Placental epithelial cell (primary cell): ENCODE measurements around the gene TRMT10C. TPM values are rescaled to one million over a fixed set of nuclear protein-coding genes. Genes with fewer than 3 reads are reported as not detected.

Experiments
- small RNA-seq: library from RNA; depleted of rRNA; stranded (forward); fragments of <200 nt; gene quantifications from one replicate; pipeline ENCODE3, GENCODE V24; 2012
- total RNA-seq: library from RNA; depleted of rRNA; stranded (reverse); fragments of >200 nt; gene quantifications from 2 replicates; pipeline ENCODE4 v1.2.3, GENCODE V29; 2012

Gene TRMT10C
- total RNA-seq: 17.3 and 19.6 TPM in 2 replicates

GRCh38 chr3:101561630-101562328 is at the start of gene TRMT10C:
Gene TRMT10C (plus strand): TSS chr3:101561868. CDS start chr3:101564782, 2,914 bp downstream.

GRCh38 chr3:101512646-101513418 is 48.8 kb upstream of the TRMT10C start, which contains the start of gene SENP7:
Gene SENP7 (minus strand): TSS chr3:101513212. CDS start chr3:101513130, 82 bp downstream.

GRCh38 chr3:101573449-101574387 is 12.1 kb downstream of the TRMT10C start, which contains the start of gene PCNP:
Gene PCNP (plus strand): TSS chr3:101574180. CDS start chr3:101574216, 36 bp downstream.

Small RNA genes within 50 kb of the gene (small RNA-seq; reads per million reads assigned to genes)
- not detected for gene RNU6-1256P

Other genes starting within 250 kb of the TRMT10C start
- gene IMPG2, start 241.3 kb upstream of the TRMT10C start, total RNA-seq: 0.22 and 1.2 TPM in 2 replicates
- 20.1 and 32.6 TPM in 2 replicates for gene SENP7, start 48.7 kb upstream of the TRMT10C start, total RNA-seq
- gene PCNP, start 12.3 kb downstream of the TRMT10C start, total RNA-seq: 54.2 and 68.2 TPM in 2 replicates
- 24.1 and 24.7 TPM in 2 replicates for gene ZBTB11, start 115.3 kb downstream of the TRMT10C start, total RNA-seq
- 1,310 and 2,117 TPM in 2 replicates for gene RPL24, start 124.8 kb downstream of the TRMT10C start, total RNA-seq
- 11.2 and 13.3 TPM in 2 replicates for gene CEP97, start 162.7 kb downstream of the TRMT10C start, total RNA-seq
- gene NXPE3, start 217.3 kb downstream of the TRMT10C start, total RNA-seq: 12.2 and 18.3 TPM in 2 replicates